ENCODE results near the gene MERTK.
A peak's percentile ranks its signal among the peaks of the same experiment; 100 is the strongest.

Gene MERTK

DNA sequence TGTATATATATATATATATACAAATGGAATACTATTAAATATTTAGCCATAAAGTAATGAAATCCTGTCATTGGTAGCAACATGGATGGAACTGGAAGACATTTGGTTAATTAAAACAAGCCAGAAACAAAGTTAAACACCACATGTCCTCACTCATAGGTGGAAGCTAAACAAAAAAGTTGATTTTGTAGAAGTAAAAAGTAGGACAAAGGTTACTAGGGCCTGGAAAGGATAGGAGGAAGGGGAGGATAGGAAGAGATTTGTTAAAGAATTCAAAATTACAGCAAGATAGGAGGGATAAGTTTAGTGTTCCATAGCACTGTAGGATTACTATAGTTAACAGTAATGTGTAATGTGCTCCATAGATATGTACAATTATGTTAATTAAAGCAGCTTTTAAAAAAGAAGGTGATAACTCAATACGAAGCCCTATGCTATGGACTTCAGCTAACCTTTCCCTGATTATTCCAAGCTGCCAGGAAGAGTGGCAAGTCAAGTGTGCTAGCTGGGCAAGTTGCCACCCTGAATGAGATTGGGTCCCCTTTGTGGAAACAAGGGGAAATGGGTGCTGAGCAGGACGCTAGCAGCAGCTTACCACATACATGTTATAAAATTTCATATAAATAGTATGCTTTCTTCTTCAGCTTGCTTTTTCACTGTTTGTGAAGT, 12.3 kb downstream of the MERTK start:
- TF ChIP-seq TAF1 (IDR thresholded peaks at IDR 0.05; ENCODE audit: borderline replicate concordance, insufficient read depth, low read length) (no peak), SIN3A (IDR thresholded peaks at IDR 0.05; ENCODE audit: borderline replicate concordance, insufficient read depth, low read length) (no peak), FOXP2 (optimal IDR thresholded peaks at IDR 0.05; ENCODE audit: borderline replicate concordance, extremely low read depth, extremely low read length, insufficient read depth) (no peak), POLR2AphosphoS5 (IDR thresholded peaks at IDR 0.05; ENCODE audit: low read depth, low read length) (no peak)
- TF ChIP-seq, protein P1, sequence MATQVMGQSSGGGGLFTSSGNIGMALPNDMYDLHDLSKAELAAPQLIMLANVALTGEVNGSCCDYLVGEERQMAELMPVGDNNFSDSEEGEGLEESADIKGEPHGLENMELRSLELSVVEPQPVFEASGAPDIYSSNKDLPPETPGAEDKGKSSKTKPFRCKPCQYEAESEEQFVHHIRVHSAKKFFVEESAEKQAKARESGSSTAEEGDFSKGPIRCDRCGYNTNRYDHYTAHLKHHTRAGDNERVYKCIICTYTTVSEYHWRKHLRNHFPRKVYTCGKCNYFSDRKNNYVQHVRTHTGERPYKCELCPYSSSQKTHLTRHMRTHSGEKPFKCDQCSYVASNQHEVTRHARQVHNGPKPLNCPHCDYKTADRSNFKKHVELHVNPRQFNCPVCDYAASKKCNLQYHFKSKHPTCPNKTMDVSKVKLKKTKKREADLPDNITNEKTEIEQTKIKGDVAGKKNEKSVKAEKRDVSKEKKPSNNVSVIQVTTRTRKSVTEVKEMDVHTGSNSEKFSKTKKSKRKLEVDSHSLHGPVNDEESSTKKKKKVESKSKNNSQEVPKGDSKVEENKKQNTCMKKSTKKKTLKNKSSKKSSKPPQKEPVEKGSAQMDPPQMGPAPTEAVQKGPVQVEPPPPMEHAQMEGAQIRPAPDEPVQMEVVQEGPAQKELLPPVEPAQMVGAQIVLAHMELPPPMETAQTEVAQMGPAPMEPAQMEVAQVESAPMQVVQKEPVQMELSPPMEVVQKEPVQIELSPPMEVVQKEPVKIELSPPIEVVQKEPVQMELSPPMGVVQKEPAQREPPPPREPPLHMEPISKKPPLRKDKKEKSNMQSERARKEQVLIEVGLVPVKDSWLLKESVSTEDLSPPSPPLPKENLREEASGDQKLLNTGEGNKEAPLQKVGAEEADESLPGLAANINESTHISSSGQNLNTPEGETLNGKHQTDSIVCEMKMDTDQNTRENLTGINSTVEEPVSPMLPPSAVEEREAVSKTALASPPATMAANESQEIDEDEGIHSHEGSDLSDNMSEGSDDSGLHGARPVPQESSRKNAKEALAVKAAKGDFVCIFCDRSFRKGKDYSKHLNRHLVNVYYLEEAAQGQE (IDR thresholded peaks at IDR 0.05; ENCODE audit: insufficient read depth in 1 of 2, low read depth in 2 of 2, low read length in 2 of 2), result no peak

- no peak for TF ChIP-seq POLR2AphosphoS5 (IDR thresholded peaks at IDR 0.05; ENCODE audit: low read depth, low read length)
- TF ChIP-seq, protein P1 (IDR thresholded peaks at IDR 0.05; ENCODE audit: insufficient read depth in 1 of 2, low read depth in 2 of 2, low read length in 2 of 2), result no peak
- TF ChIP-seq TAF1 (IDR thresholded peaks at IDR 0.05; ENCODE audit: borderline replicate concordance, insufficient read depth, low read length), result no peak
- no peak for TF ChIP-seq SIN3A (IDR thresholded peaks at IDR 0.05; ENCODE audit: borderline replicate concordance, insufficient read depth, low read length)
- no peak for TF ChIP-seq FOXP2 (optimal IDR thresholded peaks at IDR 0.05; ENCODE audit: borderline replicate concordance, extremely low read depth, extremely low read length, insufficient read depth)
Observed at GRCh38 chr2:111912547-111912946, 14.1 kb downstream of the MERTK start.

GRCh38 chr2:111917106-111917505, 18.7 kb downstream of the MERTK start:
- TF ChIP-seq POLR2AphosphoS5 (IDR thresholded peaks at IDR 0.05; ENCODE audit: low read depth, low read length), result no peak
- TF ChIP-seq TAF1 (IDR thresholded peaks at IDR 0.05; ENCODE audit: borderline replicate concordance, insufficient read depth, low read length), result no peak
- TF ChIP-seq SIN3A (IDR thresholded peaks at IDR 0.05; ENCODE audit: borderline replicate concordance, insufficient read depth, low read length), result no peak
- TF ChIP-seq, protein P1 (IDR thresholded peaks at IDR 0.05; ENCODE audit: insufficient read depth in 1 of 2, low read depth in 2 of 2, low read length in 2 of 2), result no peak
- TF ChIP-seq FOXP2 (optimal IDR thresholded peaks at IDR 0.05; ENCODE audit: borderline replicate concordance, extremely low read depth, extremely low read length, insufficient read depth), result no peak

- TF ChIP-seq, protein P1 (IDR thresholded peaks at IDR 0.05; ENCODE audit: insufficient read depth in 1 of 2, low read depth in 2 of 2, low read length in 2 of 2), result peak in 1 of 2 experiments; percentile 53; a peak in 2 of 4 replicates
- TF ChIP-seq POLR2AphosphoS5 (IDR thresholded peaks at IDR 0.05; ENCODE audit: low read depth, low read length) (peak; percentile 50; the same call in 1 of the 2 replicates), TAF1 (IDR thresholded peaks at IDR 0.05; ENCODE audit: borderline replicate concordance, insufficient read depth, low read length) (peak; percentile 59; the same call in 1 of the 2 replicates), FOXP2 (optimal IDR thresholded peaks at IDR 0.05; ENCODE audit: borderline replicate concordance, extremely low read depth, extremely low read length, insufficient read depth) (no peak), SIN3A (IDR thresholded peaks at IDR 0.05; ENCODE audit: borderline replicate concordance, insufficient read depth, low read length) (peak; percentile 90; the same call in 1 of the 2 replicates)
Observed at GRCh38 chr2:111918383-111918806, 20.0 kb downstream of the MERTK start.

Data from PFSK-1 (cell line).